OCI-LY3 (cell line): ENCODE data around the gene SATB2.

ENCODE experiments used
- H2AFZ ChIP-seq: fragments of 200-600, 300-600 bp; shearing (Covaris generic); 2 replicates; pipeline ENCODE4 v1.6.0; 2014; ENCODE audit warnings: antibody characterized with exemption, low read depth, low read length
- H3K27ac ChIP-seq: fragments of 200-600, 300-600 bp; sonication (generic); 2 replicates; pipeline ENCODE4 v1.5.1; 2014; ENCODE audit warnings: mild to moderate bottlenecking, low read length, moderate library complexity, mixed read lengths
- H3K27me3 ChIP-seq: fragments of 200-600, 300-600 bp; sonication (generic); 2 replicates; pipeline ENCODE4 v1.6.1; 2014; ENCODE audit warnings: low read depth, low read length, mixed read lengths
- H3K36me3 ChIP-seq: fragments of 200-600, 300-600 bp; sonication (generic); replicated peaks from 2 replicates; pipeline ENCODE3; 2014; ENCODE audit warnings: low read depth, low read length, mixed read lengths
- H3K4me1 ChIP-seq: fragments of 300-600, 200-600 bp; sonication (generic); 2 replicates; pipeline ENCODE4 v1.6.1; 2014; ENCODE audit warnings: low read length, mixed read lengths
- H3K4me2 ChIP-seq: fragments of 200-600, 300-600 bp; sonication (generic); 2 replicates; pipeline ENCODE4 v1.6.1; 2014; ENCODE audit warnings: low read length, mixed read lengths
- H3K4me3 ChIP-seq: fragments of 300-600, 200-600 bp; sonication (generic); 2 replicates; pipeline ENCODE4 v1.5.1; 2014; ENCODE audit warnings: antibody characterized with exemption, mild to moderate bottlenecking, low read length, moderate library complexity
- H3K79me2 ChIP-seq: fragments of 300-600, 200-600 bp; shearing (Covaris generic); 2 replicates; pipeline ENCODE4 v1.6.1; 2014; ENCODE audit warnings: mild to moderate bottlenecking, low read length, mixed read lengths
- H3K9ac ChIP-seq: fragments of 300-600, 200-600 bp; shearing (Covaris generic); 2 replicates; pipeline ENCODE4 v1.6.0; 2014; ENCODE audit warnings: mild to moderate bottlenecking, low read length, moderate library complexity
- H3K9me3 ChIP-seq: fragments of 200-600, 300-600 bp; shearing (Covaris generic); 2 replicates; pipeline ENCODE4 v1.6.1; 2014; ENCODE audit warnings: low read length, mixed read lengths; ENCODE audit not compliant: insufficient read depth
- H4K20me1 ChIP-seq: fragments of 200-600, 300-600 bp; sonication (generic); 2 replicates; pipeline ENCODE4 v1.6.1; 2016; ENCODE audit warnings: low read length, mixed read lengths; ENCODE audit not compliant: insufficient read depth
- EZH2phosphoT487 ChIP-seq: fragments of 200-600 bp; shearing (Covaris generic); IDR thresholded peaks from 2 replicates; pipeline ENCODE4 v1.6.1; 2018; ENCODE audit warnings: antibody characterized with exemption, mixed run types, low read depth
- TF ChIP-seq, protein P1 (sequence below): fragments of 200-600, 300-600 bp; sonication (generic); IDR thresholded peaks from 2 replicates; pipeline ENCODE4 v1.5.1; 2014; ENCODE audit warnings: antibody characterized with exemption, low read length, low read depth

SATB2 gene

DNA sequence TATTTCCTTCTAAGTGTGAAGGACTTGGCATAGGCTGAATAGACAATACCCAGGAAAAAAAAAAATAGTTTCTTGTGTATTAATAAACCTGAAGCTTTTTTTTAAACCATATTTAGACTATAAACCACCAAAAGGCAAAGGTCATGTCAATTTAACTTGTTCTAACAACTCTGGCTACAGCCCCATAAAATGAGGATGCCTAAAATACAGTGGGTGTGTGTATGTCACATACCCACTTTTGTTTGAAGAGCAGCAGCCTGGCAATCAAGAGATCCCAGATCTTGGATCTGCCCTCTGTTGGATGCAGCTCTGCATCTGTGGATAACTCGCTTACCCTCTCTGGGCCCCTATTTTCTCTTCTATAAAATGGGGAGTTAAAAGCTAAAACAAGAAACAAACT lies 65.4 kb downstream of the SATB2 start:
- H3K36me3 ChIP-seq: no peaks in the 10 kb centered on the region
- H2AFZ ChIP-seq: no peak overlapping the region
- no peaks in the 10 kb centered on the region for H4K20me1 ChIP-seq
- no peak overlapping the region for H3K4me3 ChIP-seq
- H3K27ac ChIP-seq: no peak overlapping the region
- no peaks in the 10 kb centered on the region for H3K4me1 ChIP-seq
- H3K4me2 ChIP-seq: no peak overlapping the region
- H3K9ac ChIP-seq: no peak overlapping the region
- H3K9me3 ChIP-seq: no peaks in the 10 kb centered on the region
- TF ChIP-seq, protein P1, sequence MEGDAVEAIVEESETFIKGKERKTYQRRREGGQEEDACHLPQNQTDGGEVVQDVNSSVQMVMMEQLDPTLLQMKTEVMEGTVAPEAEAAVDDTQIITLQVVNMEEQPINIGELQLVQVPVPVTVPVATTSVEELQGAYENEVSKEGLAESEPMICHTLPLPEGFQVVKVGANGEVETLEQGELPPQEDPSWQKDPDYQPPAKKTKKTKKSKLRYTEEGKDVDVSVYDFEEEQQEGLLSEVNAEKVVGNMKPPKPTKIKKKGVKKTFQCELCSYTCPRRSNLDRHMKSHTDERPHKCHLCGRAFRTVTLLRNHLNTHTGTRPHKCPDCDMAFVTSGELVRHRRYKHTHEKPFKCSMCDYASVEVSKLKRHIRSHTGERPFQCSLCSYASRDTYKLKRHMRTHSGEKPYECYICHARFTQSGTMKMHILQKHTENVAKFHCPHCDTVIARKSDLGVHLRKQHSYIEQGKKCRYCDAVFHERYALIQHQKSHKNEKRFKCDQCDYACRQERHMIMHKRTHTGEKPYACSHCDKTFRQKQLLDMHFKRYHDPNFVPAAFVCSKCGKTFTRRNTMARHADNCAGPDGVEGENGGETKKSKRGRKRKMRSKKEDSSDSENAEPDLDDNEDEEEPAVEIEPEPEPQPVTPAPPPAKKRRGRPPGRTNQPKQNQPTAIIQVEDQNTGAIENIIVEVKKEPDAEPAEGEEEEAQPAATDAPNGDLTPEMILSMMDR: no peak
- no peak for TF ChIP-seq EZH2phosphoT487
- H3K79me2 ChIP-seq: no peaks in the 10 kb centered on the region
- H3K27me3 ChIP-seq: no peaks in the 10 kb centered on the region

DNA sequence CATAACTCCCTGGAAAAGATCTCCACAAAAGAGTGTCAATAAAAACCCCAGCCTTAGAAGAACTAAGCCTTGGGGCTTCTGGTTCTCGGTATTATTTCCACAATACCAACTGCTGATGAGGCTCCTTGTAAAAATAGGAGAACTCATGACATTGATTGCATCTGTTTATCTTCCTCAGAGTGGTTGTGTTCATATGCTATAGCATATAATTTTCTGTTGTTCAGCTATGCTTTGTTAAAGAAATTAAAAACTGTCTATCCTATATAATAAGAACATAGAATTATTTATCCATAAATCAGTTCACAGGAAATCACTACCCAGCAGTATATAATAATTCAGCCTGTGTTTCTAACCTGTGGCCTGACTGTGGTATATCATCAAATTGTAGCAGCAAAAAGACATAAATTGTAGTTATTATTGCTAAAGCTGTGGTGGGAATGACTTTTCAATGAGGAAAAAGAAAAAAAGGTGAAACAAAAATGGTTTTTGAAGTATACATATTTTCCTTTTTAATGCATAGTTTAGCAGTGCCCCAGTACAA lies 68.9 kb downstream of the SATB2 start:
- Histone ChIP-seq H3K36me3 (no peaks in the 10 kb centered on the region), H4K20me1 (no peaks in the 10 kb centered on the region), H3K4me3 (no peak overlapping the region), H3K27me3 (no peaks in the 10 kb centered on the region), H3K4me2 (no peak overlapping the region), H3K4me1 (no peaks in the 10 kb centered on the region), H3K9me3 (no peaks in the 10 kb centered on the region), H3K9ac (no peak overlapping the region), H3K79me2 (no peaks in the 10 kb centered on the region), H2AFZ (no peak overlapping the region), H3K27ac (no peak overlapping the region)
- TF ChIP-seq, protein P1: no peak
- no peak for TF ChIP-seq EZH2phosphoT487

DNA sequence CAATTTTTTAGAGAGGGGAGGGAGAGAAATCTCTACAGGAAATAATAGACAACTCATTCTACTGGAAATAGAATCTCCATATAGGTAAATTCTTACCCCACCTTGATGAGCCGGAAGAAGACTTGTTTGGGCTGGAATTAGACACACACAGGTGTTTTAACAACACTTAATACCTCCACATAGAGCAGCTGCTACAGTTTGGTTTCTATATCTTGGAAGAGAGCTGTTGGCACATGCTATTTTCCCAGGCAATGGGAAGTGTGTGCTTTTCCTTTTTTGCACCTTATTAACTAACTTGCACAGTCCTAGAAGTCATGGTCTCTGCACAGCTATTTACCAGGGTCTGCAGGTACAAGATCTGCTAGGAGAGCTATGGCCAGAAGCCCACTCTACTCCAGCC lies 73.7 kb downstream of the SATB2 start:
- H3K79me2 ChIP-seq: no peaks in the 10 kb centered on the region
- no peak overlapping the region for H3K4me3 ChIP-seq
- no peak overlapping the region for H2AFZ ChIP-seq
- no peaks in the 10 kb centered on the region for H3K9me3 ChIP-seq
- peaks cover 3% of the 10 kb centered on the region for H3K36me3 ChIP-seq
- H3K9ac ChIP-seq: no peak overlapping the region
- H4K20me1 ChIP-seq: no peaks in the 10 kb centered on the region
- no peak overlapping the region for H3K4me2 ChIP-seq
- H3K27ac ChIP-seq: no peak overlapping the region
- H3K27me3 ChIP-seq: no peaks in the 10 kb centered on the region
- TF ChIP-seq, protein P1: no peak
- no peak for TF ChIP-seq EZH2phosphoT487
- no peaks in the 10 kb centered on the region for H3K4me1 ChIP-seq

DNA sequence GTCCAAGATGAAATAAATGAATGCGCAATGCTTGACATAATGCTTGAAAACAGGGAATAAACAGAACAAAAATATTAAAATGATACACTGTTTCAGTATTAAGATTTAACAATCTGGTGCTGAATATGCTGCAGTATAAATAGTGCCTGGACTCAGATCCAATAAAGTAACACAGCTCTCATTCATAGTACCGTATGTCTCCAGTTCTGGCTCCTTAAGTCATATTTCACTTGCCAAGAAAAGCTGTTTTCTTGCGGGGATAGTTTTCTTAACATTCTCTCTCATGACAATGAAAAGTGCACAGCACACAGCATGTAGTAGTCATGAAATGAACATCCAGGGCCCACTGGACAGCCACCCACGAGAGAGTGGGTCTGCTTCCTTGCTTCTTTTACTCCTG lies 74.7 kb downstream of the SATB2 start:
- Histone ChIP-seq H3K36me3 (peaks cover 3% of the 10 kb centered on the region), H3K4me2 (no peak overlapping the region)

More for the DNA sequence above, 74.7 kb downstream of the SATB2 start:
- Histone ChIP-seq H3K9me3 (no peaks in the 10 kb centered on the region), H3K4me3 (no peak overlapping the region), H3K27ac (no peak overlapping the region), H3K27me3 (no peaks in the 10 kb centered on the region), H3K4me1 (no peaks in the 10 kb centered on the region), H3K79me2 (no peaks in the 10 kb centered on the region), H2AFZ (no peak overlapping the region), H3K9ac (no peak overlapping the region), H4K20me1 (no peaks in the 10 kb centered on the region)
- no peak for TF ChIP-seq EZH2phosphoT487
- TF ChIP-seq, protein P1: no peak
